Esophagus squamous epithelium (tissue), 5 donors: ENCODE results near the gene FGR. TPM values are rescaled to one million over a fixed set of nuclear protein-coding genes. Genes with fewer than 3 reads are reported as not detected.

ENCODE experiments used
- DNase-seq: peaks from one replicate; lab custom pipeline; 2025; lab: John Stamatoyannopoulos, UW
- H3K27ac ChIP-seq, 4 donors: fragments of 200-600 bp; sonication (generic); one replicate each; pipeline ENCODE4 v1.5.1; 2016 to 2019; ENCODE audit warnings: mild to moderate bottlenecking in 1 of 4
- H3K27me3 ChIP-seq, 4 donors: fragments of 200-600 bp; sonication (generic); 1 replicate in 3 of 4; 2 replicates in 1 of 4; pipeline versions ENCODE4 v1.5.1 to v1.6.0; 2017 to 2021; ENCODE audit warnings: antibody characterized with exemption in 1 of 4
- H3K36me3 ChIP-seq, 3 donors: fragments of 200-600 bp; sonication (generic); one replicate each; pipeline ENCODE4 v1.5.1; 2016 to 2019
- H3K4me1 ChIP-seq, 3 donors: fragments of 200-600 bp; sonication (generic); one replicate each; pipeline ENCODE4 v1.5.1; 2017 to 2019
- H3K4me3 ChIP-seq, 4 donors: fragments of 200-600 bp; sonication (generic); 1 replicate in 3 of 4; 2 replicates in 1 of 4; pipeline ENCODE4 v1.5.1; 2016 to 2019; ENCODE audit warnings: mild to moderate bottlenecking in 2 of 4, moderate library complexity in 1 of 4
- H3K9me3 ChIP-seq, 3 donors: fragments of 200-600 bp; sonication (generic); one replicate each; pipeline ENCODE4 v1.5.1; 2016 to 2019
- POLR2A ChIP-seq, 4 donors: fragments of 450-650 bp; IDR thresholded peaks; one replicate each; pipeline ENCODE4 v1.6.1; 2017; ENCODE audit warnings: antibody characterized with exemption in 4 of 4, mild to moderate bottlenecking in 4 of 4, moderate library complexity in 3 of 4
- WGBS, 2 donors: methylation state at CpG; one replicate each; pipeline ENCODE4 v1.1.5; 2018; 5-methylcytosine and 5-hydroxymethylcytosine counted together
- intact Hi-C: fragments of 100-400 bp; cut with DNase I; formaldehyde crosslinking; loops from one replicate; pipeline ENCODE4 v1.15.0; 2022
- total RNA-seq, 4 donors: library from RNA; depleted of rRNA; stranded (reverse); fragments of >200 nt; gene quantifications; one replicate each; pipeline ENCODE4 v1.1.0, GENCODE V29; 2016
- TF ChIP-seq, protein P1 (sequence below), 6 experiments: fragments of 450-650 bp in 4 of 6; fragments of 200-600 bp in 2 of 6; sonication (generic) in 2 of 6; IDR thresholded peaks; one replicate each; pipeline ENCODE4 v1.5.1; 2016 to 2019; ENCODE audit warnings: antibody characterized with exemption in 6 of 6, mild to moderate bottlenecking in 4 of 6, moderate library complexity in 4 of 6
- donor health status: DM: yes; HTN: yes; CAD: no.

FGR gene
- total RNA-seq, 4 donors from 2014 or later: 1.2 to 12.4 (median 7.5) TPM

DNA sequence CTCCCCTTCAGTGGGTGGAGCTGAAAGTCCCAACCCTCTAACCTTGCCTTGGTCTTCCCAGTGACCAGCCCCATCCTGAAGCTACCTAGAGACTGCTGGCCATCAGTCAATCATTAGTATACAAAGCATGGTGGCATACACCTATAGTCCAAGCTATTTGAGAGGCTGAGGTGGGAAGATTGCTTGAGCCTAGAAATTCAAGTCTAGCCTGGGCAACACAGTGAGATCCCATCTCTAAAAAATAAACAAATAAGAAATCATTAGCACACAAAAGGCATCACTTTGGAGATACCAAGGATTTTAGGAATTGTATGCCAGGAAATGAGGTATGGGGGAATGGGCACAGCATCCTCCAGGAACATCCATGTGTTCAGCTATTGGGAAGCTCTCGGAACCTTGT lies 41.4 kb upstream of the FGR start:
- Histone ChIP-seq H3K4me1 (peaks cover 0 to 16% (median 12%) of the 10 kb centered on the region in 3 donors), H3K27ac (no peak overlapping the region), H3K9me3 (peaks cover 0 to 18% (median 12%) of the 10 kb centered on the region in 3 donors), H3K4me3 (no peak overlapping the region), H3K36me3 (no peaks in the 10 kb centered on the region), H3K27me3 (no peaks in the 10 kb centered on the region)
- intact Hi-C loops: no loop called here
- 100% methylated on average over 1 of the region's 1 CpG for WGBS, 2 donors
- DNase-seq: no peak
- TF ChIP-seq, protein P1, sequence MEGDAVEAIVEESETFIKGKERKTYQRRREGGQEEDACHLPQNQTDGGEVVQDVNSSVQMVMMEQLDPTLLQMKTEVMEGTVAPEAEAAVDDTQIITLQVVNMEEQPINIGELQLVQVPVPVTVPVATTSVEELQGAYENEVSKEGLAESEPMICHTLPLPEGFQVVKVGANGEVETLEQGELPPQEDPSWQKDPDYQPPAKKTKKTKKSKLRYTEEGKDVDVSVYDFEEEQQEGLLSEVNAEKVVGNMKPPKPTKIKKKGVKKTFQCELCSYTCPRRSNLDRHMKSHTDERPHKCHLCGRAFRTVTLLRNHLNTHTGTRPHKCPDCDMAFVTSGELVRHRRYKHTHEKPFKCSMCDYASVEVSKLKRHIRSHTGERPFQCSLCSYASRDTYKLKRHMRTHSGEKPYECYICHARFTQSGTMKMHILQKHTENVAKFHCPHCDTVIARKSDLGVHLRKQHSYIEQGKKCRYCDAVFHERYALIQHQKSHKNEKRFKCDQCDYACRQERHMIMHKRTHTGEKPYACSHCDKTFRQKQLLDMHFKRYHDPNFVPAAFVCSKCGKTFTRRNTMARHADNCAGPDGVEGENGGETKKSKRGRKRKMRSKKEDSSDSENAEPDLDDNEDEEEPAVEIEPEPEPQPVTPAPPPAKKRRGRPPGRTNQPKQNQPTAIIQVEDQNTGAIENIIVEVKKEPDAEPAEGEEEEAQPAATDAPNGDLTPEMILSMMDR (IDR thresholded peaks at IDR 0.05): no peak
- no peak for TF ChIP-seq POLR2A (IDR thresholded peaks at IDR 0.05)

DNA sequence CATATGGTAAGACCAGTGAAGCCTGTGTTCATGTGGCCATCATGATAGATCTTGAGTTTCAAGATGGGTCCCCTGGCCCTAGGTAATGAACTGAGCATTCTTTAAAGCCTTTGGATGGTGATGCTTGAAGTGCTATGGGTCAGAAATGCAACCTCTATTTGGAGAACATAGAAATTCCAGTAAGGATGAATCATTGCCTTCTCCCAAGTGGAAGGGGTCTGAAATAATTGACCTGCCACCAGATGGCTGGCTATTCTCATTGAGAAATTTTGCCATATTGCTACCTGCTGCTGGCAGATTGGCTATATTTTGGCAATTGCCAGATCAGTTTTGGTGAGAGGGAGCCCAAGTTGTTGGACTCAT lies 37.7 kb upstream of the FGR start:
- H3K27ac ChIP-seq: peak overlapping the region; percentile 58 to 88 (median 88)
- no peaks in the 10 kb centered on the region for H3K27me3 ChIP-seq
- TF ChIP-seq, protein P1 (IDR thresholded peaks at IDR 0.05): no peak
- TF ChIP-seq POLR2A (IDR thresholded peaks at IDR 0.05): no peak
- DNase-seq: no peak
- no peaks in the 10 kb centered on the region for H3K9me3 ChIP-seq
- intact Hi-C loops: no loop called here
- H3K4me1 ChIP-seq: peaks cover 0 to 44% (median 28%) of the 10 kb centered on the region in 3 donors
- H3K4me3 ChIP-seq: peak overlapping the region in 2 of 4 donors; percentile 50 to 61
- no peaks in the 10 kb centered on the region for H3K36me3 ChIP-seq

DNA sequence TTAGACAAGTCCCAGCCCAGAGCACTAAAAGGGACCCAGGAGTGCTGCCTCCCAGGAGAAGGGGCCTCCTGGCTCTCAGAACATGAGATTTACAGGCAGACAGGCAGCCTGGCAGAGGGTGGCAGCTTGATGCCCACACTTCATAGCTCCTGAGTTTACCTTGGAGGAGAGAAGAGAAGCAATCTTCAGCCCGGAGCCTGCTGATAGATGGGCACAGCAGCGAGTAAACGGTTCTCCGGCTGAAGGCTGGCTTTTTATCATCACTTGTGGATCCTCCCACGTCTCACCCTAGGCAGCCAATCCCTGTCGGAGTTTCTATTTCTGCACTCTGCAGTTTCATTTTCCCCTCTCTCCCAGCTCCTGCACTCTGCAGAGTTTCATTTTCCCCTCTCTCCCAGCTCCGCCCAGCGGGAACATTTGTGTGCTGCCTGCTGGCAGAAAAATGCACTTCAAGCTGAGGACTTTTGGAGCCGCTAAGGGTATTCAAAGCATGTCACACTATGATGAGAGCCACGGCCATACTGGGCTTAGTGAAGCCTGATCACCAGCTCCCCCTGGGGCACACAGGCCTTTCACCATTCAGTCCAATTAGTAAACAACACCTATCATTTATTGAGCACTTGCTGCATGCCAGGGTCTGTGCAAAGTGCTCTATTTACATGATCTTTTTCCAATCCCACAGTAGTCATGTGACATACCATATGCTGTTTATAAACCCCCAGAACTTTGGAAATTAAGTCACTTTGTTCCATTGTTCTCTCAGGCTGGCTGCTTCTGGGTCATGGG lies 37.2 kb upstream of the FGR start, which contains the start of gene IFI6:
Gene IFI6, minus strand, starts transcription at position 229 of the 786 bp plus-strand sequence. CDS start 2,878 bp downstream, outside the sequence.
- Histone ChIP-seq H3K4me3 (peak within 1 kb of the TSS; percentile 18 to 61 (median 47)), H3K4me1 (peaks cover 0 to 44% (median 28%) of the 10 kb centered on the region in 3 donors), H3K27me3 (no peaks in the 10 kb centered on the region), H3K27ac (peak within 1 kb of the TSS; percentile 74 to 88 (median 88)), H3K9me3 (no peaks in the 10 kb centered on the region), H3K36me3 (no peaks in the 10 kb centered on the region)
- TF ChIP-seq, protein P1 (IDR thresholded peaks at IDR 0.05): peak; percentile 19 to 62 (median 52)
- peak in 1 of 4 donors; percentile 40 for TF ChIP-seq POLR2A (IDR thresholded peaks at IDR 0.05)
- 0% methylated on average over 10 of the region's 10 CpGs for WGBS, 2 donors
- intact Hi-C loops: no loop called here
- no peak for DNase-seq

DNA sequence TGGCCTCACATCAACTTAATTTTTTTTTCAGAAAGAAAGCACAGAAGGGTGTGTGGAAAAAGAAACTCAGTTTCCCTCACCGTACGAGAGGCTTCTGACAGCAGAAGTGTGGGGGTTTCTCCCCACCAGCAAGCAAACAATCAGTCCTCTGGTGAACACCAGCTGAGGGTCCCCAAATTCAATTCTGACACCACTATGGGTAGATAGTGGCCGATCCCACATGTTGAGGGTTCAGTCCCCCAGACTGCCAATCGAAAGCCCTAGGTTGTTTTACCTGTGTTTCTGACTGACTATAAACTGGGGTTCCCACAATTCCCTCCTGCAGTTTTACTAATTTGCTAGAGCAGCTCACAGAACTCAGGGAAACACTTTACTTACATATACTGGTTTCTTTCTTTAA lies 34.9 kb upstream of the FGR start:
- no peak for TF ChIP-seq POLR2A (IDR thresholded peaks at IDR 0.05)
- TF ChIP-seq, protein P1 (IDR thresholded peaks at IDR 0.05): no peak
- H3K4me1 ChIP-seq: peaks cover 0 to 45% (median 28%) of the 10 kb centered on the region in 3 donors
- H3K27me3 ChIP-seq: no peaks in the 10 kb centered on the region
- WGBS, 2 donors: 76 to 79% methylated on average over 4 of the region's 4 CpGs
- DNase-seq: no peak
- no peak overlapping the region for H3K27ac ChIP-seq
- intact Hi-C loops: loop anchor here (10.0 kb wide), 1 partner anchor 275 kb away; the partner anchor contains the start of gene GPR3
- H3K9me3 ChIP-seq: no peaks in the 10 kb centered on the region
- no peaks in the 10 kb centered on the region for H3K36me3 ChIP-seq
- peak overlapping the region in 2 of 4 donors; percentile 38 to 60 for H3K4me3 ChIP-seq
